Pons (tissue), 1 donor: ENCODE data around the gene SEC31A.
"Not testable (repeated sequence)": the region's sequence is repeated elsewhere in the genome, so short reads cannot be mapped to it uniquely, and the experiment has no call there.

ENCODE experiments used
- DNase-seq: peaks from one replicate; pipeline ENCODE4 v3.0.0-alpha.2; 2016; ENCODE audit warnings: low spot score

Gene SEC31A

DNA sequence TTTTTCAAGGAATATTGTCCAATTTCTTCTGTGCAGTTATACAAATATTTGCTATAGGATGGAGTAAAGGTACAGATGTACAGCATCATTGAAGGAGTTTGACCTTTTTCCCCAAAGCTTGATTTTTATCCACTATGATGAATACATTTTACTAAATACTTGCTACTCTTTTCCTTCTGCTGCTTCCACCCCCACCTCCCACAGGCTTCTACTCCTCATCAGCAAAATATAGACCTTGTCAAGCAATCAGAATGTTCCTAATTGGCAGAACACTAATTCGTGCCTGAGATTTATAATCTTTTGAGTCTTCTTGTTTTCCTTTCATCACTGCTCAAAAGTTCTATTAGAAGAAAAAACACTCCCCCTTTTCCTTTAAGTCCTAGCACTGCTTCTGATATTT, 5.8 kb upstream of the SEC31A start:
- no peak for DNase-seq

DNA sequence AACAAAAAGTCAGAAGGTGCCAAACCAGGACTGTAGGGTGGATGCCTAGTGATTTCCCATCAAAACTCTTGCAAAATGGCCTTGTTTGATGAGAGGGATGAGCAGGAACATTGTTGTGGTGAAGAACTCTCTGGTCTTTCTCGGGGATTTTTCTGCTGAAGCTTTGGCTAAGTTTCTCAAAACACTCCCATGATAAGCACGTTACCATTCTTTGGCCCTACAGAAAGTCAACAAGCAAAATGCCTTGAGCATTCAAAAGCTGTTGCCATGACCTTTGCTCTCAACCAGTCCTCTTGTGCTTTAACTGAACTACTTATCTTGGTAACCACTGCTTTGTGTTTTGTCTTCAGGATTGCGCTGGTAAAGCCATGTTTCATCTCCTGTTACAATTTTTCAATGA, 3.0 kb upstream of the SEC31A start:
- DNase-seq, result no peak

DNA sequence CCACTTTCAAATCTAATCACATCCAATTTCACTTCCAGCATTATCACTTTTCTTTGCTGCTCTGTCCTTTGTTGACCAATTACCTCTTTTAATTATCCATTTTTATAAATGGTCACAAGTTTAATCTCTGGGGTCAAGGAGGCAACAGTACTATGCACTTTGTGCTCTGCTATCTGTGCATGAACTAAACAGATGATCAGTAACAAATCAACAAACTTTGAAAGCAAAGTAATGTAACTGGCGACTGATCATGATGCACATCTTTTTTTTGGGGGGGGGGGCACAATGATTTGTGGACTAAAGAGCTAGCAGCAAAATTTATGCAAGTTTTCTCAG, 1.5 kb upstream of the SEC31A start:
- DNase-seq, result no peak

DNA sequence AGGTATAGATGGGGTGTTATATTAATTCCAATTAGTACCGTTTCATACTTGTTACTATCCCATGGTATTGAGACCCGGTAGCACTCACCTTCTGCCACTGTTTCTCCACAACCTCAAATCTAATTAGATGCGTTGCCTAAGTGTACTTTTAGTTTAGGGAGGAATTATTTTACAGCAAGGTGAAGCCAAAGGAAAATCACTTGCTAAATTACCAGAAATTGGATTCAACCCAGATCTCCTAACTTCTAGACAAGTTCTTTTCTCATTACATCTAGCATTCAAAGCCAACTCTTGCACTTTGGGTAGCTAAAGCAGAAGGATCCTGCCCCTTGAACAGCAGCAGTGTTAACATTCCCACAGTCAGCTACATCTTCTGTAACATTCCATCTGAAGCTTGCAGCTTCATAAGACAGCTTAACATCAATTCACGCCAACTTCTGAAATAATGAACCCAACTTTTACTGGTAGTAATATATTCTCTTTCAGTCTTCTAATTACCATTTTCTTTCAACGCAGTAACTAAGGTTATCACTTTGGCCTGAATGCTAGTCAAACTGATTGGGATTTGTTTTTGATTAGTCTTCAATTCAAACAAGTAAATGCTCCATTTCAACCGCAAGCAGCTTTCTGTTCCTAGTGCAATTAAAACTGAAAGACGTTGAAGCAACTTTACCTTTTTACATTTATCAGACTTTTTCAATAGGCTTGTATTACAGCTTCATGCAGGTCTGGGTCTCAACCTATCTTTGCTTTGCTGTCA, 934 bp upstream of the SEC31A start:
- DNase-seq, result peak; percentile 29

DNA sequence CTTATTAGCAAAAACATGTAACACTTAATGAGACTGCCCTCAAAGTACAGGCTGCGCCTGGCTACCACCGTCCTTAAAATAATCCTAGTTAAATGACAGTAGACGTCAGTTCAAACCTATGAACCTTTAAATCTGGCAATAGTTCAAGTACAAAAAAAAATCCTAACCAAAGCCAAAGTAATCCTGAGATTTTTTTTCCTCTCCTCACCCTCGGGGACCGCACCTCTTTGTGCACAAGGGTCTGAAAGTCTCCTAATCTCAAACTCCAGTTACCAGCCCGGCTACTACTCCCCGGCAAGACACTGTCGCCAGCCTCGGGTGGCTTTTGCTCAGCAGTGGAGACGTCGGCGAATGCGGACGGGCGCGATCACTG, 439 bp downstream of the SEC31A start:
- peak; percentile 37 for DNase-seq

DNA sequence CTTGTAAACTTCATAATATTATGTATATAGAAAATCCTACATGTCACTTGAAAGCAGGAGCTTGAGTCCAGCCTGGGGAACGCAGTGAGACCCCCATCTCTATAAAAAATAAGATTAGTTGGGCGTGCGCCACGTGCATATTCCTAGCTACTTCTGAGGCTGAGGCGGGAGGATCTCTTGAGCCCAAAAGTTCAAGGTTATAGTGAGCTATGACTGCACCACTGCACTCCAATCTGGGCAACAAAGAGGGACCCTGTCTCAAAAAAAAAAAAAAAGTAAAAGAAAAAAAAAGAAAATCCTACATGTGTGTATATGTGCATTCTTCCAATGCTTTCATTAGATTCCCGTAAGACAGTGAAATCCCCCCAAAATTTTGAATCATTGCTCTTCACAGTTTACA, 1.7 kb downstream of the SEC31A start:
- DNase-seq, result no peak

DNA sequence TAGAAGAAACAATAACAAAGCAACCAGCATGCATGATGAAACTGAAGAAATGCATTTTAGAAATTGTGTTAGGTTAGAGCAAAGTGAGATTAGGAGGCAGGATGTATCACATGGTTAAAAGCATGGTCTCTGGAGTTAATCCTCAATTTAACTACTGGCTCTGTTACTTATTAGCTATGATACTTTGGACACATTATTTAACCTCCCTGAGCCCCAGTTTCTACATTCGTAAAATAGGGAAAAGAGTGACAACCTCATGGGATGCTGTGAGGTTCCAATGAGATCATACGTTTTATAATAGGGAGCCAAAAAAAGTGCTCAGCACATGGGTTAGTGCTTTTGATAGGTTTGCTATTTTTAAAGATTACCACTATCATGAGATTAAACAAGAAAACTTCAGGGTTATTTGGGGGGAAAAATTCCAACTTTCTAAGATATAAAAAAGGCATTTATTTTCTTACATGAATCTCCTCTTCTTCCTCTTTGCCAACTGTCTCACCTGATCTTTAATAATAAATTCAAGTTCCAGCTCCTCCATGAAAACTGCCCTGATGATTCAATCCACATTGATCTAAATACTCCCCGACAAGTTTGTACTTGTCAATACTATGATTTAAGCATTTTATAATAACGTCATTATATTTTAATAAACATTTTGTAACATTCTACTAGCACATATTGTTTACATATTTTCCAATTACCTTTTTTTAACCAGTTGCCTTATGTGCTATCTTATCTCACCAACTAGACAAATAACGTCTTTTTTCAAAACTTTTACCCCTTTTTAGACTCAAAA, 4.6 kb downstream of the SEC31A start:
- no peak for DNase-seq

DNA sequence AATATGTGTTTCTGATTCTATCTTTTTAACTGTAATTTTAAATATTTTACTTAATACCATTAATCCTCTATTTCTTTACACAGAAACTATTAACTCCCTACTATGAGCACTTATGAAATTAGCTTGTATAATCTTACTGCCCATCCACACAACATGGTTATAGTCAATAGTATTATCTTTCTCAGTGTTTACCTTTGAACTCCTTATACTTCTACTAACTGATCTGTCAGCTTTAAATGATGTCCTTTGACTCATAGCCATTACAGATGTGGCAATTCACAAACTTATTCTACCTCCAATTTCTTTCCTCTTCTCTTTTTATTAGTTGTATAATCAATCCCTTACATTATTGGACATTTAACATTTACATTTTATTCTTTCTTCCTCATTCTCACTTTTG, 5.5 kb downstream of the SEC31A start:
- DNase-seq, result no peak

DNA sequence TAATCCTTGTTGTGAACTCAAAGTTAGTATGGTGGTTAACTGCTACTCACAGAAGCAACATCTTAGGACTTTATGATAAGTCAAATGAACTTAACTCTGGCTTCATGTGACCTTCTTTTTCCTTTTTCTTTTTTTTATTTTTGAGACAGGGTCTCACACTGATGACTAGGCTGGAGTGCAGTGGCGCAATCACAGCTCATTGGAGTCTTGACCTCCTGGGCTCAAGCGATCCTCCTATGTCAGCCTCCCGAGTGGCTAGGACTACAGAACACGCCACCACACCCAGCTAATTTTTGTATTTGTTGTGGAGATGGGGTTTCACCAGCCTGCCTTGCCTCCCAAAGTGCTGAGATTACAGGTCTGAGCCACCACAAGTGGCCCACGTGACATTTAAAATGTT, 22.4 kb downstream of the SEC31A start:
- DNase-seq, result no peak

DNA sequence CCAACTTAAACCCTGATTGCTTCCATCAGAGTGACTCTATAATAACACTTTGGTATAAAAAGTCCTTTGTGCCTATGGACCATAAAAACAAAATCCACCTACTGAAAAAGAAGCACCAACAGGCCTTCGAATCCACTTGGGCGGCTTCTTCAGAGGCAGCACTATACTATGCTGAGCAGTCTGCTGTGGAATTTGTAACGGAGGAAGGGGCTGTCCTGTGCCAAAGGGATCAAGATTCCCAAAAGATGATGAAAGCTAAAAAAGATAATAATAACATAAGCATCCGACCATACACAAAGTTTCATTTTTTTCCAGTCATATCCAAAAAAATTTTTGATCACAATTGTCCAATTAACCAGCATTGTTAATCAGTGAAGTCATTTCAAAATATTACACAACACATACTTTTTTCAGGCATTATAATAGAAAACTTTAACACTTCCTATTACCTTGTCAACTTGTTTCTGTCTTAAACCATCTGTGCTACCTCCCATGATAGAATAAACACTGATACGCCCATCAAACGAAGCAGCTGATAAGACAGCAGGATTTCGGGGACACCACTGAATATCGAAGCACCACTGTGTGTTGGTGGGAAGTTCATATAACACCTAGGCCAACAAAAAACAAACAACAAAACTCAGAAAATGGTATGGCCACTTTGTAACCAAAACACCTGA, 24.1 kb downstream of the SEC31A start:
- DNase-seq, result no peak

DNA sequence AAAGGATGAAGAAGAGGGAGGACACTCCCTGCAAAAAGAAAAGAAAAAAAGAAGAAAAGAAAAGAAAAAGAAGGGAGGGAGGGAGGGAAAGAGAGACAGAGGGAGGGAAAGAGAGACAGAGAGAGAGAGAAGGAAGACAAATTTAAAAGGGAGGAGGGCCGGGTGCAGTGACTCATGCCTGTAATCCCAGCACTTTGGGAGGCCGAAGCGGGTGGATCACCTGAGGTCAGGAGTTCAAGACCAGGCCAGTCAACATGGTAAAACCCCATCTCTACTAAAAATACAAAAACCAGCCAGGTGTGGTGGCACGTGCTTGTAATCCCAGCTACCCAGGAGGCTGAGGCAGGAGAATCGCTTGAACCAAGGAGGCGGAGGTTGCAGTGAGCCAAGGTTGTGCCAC, 24.9 kb downstream of the SEC31A start:
- not testable (repeated sequence) for DNase-seq

DNA sequence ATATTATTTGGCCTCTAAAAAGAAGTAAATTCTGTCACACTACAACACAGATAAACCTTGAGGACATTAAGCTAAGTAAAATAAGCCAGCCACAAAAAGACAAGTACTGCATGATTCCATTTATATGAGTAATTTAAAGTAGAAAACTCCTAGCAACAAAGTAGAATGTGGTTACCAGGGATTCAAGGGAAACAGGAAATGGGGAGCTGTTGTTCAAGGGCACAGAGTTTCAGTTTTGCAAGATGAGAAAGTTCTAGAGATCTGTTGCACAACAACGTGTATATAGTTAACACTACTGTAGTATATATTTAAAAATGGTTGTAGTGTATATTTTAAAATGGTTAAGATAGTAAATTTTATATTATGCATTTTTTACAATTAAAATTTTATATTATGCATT, 25.4 kb downstream of the SEC31A start:
- DNase-seq, result peak; percentile 31

DNA sequence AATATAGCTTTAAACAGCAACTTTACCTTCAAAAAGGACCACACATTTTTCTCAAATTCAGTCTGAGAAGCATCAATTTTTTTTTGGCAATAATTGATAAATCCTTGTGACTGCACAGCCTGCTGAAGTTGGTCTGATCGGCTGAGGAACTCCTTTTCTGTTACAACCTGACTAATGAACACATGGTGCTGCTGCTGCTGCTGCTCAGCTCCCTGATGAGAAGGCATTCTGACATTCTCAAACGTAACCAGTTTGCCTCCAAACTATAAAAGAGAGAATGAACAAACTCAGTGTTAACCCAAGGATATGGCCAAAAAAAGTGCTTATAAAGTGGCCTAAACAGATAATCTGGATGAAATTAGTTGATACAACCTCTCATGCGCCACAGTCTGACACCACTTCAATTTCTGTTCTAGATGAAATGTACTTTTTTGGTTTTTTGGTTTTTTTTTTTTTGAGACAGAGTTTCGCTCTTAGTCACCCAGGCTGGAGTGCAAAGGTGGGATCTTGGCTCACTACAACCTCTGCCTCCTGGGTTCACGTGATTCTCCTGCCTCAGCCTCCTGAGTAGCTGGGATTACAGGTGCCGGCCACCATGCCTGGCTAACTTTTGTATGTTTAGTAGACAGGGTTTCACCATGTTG, 26.5 kb downstream of the SEC31A start:
- DNase-seq, result no peak

DNA sequence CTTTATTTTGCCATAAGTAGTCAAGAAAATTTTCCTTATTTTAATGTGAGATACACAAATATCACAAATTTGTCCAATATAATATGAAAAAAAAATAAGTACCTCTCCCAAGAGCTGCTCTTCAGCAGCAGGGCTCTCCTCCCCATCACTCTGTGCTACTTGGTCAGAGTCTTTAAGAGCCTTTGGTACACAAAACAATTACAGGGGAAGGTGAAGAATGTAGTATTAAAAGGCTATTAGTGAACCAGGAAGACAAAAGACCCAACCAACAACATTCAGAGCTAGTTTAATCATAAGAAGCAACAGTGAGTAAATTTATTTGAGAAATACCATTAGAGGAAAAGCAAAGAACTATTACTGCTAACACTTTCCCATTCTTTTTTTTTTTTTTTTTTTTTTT, 29.4 kb downstream of the SEC31A start:
- DNase-seq, result no peak

DNA sequence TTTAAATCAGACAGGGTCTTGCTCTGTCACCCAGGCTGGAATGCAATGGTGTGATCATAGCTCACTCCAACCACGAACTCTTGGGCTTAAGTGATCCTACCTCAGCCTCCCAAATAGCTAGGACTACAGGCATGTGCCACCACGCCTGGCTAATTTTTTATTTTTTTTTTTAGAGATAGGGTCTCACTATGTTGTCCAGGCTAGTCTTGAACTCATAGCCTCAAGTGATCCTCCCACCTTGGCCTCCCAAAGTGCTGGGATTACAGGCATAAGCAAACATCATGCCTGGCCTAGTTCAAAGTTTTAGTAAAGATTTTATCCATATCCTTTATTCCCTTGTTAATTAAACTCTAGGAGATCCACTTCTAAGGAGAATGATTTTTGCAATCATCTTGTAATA, 30.5 kb downstream of the SEC31A start:
- not testable (repeated sequence) for DNase-seq

DNA sequence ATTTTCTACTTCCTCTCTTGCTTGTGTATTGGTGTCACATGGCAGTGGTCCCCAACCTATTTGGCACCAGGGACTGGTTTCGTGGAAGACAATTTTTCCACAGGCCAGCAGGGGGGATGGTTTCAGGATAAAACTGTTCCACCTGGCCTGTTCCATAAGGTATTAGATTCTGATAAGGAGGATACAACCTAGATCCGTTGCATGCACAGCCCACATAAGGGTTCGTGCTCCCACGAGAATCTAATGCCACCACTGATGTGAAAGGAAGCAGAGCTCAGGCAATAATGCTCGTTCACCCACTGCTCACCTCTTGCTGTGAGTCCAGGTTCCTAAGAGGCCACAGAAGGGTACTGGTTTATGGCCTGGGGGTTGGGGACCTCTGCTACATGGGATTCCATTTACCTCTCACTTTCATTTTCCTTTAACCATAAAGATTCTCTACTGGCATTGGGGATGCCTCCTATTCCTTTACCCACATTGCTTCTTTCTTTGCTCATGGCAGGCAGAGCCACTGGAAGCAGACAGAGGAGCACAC, 38.1 kb downstream of the SEC31A start:
- no peak for DNase-seq

DNA sequence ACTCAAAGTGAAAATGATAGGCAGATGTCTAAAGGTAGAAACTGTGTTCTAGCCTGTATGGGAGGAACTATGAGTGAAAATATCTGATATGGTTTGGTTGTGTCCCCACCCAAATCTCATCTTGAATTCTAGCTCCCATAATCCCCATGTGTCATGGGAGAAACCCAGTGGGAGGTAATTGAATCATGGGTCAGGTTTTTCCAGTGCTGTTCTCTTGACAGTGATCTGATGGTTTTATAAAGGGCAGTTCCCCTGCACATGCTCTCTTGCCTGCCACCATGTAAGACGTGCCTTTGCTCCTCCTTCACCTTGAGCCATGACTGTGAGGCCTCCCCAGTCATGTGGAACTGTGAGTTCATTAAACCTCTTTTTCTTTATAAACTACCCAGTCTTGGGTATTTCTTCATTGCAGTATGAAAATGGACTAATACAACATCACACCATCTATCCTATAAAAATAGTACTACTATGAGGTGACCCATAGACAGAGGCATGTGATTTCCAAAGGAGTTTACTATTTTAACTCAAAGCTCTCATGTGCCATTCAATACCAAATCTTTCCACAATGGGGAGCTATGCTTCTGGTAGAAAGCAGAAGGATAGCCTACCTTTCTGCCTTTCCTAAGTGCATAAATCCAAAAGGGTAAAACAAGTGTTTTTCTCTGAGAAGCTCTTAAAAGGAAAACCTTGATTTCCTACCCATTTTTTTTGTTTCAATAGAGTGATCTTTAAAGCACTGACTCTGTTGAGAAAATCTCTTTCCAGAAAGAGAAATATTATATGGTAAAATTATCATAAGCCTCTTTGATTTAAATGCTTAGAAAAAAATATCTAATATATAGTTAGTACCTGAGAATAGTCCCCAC, 38.8 kb downstream of the SEC31A start:
- DNase-seq, result peak; percentile 20

DNA sequence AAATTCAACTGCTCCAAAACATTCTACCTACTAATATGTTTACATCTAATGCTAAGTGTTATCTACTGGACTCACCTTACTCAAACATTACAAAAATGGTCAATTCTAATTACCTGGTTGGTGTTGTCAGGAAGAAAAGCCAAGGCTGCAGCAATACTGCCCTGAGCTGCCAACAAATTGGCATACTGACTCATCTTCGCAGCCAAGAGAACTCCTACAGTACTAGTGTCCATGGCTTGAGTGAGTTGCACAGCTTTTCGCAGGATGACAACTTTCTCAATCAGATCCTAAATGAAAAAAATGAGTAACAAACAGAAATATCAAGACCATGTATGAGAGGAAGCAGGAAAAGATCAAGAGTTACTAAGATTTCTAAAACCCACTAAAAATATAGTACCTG, 39.6 kb downstream of the SEC31A start:
- DNase-seq, result no peak

DNA sequence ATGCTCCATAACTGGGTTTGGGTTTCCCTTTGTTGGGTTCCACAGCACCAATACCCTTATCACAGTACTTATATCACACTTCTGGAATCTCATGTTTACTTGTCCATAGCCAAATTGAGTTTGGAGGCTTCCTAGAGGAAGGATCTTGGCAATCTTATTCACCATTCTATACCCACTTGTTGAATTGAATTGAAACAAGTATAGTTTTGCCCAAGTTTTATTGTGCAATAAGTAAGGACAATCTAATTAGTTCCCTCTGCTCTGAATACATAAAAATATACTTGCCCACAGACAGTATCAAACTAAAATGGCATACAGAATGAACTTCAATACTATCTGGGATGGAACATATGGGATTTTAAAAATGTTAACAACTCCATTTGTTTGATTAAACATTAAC, 40.3 kb downstream of the SEC31A start:
- no peak for DNase-seq

DNA sequence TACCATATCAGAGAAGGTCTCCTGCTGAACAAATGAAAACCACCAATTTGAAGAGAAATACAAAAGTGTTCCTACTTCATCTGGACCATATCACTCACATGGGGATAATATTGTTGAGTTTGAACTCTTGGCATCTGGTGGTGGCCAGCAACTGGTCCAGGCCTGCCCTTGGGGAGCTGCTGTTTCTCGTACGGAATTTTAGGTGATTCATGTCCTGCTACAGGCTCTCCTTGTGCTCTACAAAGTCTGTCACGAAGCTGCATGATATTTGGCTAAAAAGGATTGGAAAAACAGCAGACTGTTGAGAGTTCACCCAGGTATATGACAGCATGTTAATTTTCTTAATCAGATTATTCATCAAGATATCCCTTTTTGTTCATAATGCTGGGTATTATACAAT, 42.2 kb downstream of the SEC31A start:
- DNase-seq, result no peak

DNA sequence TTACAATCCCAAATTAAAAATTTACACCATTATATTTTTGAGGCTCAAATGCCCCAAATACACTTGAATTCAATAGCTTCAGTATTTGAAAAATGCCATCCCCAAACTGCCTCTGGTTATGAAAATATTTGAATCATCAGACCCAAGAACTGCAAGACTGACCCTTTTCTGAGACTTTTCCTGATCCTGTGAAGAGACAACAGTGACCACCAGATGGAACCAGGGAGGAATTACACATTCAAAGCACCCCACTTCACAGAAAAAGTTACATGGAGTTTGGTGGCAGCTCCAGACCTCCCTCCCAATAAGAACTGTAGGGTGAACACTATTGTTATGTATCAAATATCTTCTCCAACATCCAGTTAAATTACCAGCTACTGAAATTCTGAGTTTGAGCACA, 48.4 kb downstream of the SEC31A start:
- DNase-seq, result no peak

DNA sequence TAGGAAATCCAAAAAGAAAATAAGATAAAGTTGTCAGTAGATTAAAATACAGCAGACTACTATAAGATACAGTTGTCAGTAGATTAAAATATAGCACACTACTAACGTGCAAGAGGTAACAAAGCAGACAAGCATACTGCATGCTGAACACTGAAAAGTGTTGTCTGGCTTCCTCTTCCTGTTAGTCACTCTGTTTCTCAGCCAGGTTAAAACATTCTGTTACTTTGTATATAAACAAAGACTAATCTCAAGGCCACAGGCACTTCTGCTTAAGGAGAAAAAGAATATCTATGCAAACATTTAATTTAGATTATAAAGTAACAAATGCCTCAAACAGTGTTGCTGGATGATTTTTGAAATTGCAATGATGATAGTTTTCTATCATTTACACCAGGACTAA, 51.3 kb downstream of the SEC31A start:
- no peak for DNase-seq
